IMR-90 (cell line): ENCODE measurements around the gene SNRPD3. TPM values are rescaled to one million over a fixed set of nuclear protein-coding genes. Genes with fewer than 3 reads are reported as not detected.

Experiments
- ATAC-seq: fragments of 200-7000 bp; cut with Tn5 transposase; 2 replicates; pipeline ENCODE4 v1.9.1; 2020; ENCODE audit warnings: low read depth, mild to moderate bottlenecking, moderate library complexity
- BruUV-seq: library from RNA; stranded (reverse); fragments of 400-500 nt; replicated peaks from 2 replicates; lab custom pipeline; 2021; lab: Mats Ljungman, UMichigan
- CTCF ChIA-PET: fragments of 300-600 bp; formaldehyde crosslinking; extraction: SDS; loops from one replicate; lab custom pipeline; 2021; ENCODE audit warnings: antibody characterized with exemption; lab: Yijun Ruan, JAX
- POLR2A ChIA-PET: fragments of 300-600 bp; sonication (Branson Sonifier 250); formaldehyde crosslinking; loops from one replicate; lab custom pipeline; 2022; ENCODE audit warnings: antibody characterized with exemption; ENCODE audit not compliant: unreplicated experiment; lab: Charles Lee
- DNase-seq: peaks from one replicate; pipeline ENCODE4 v3.0.0; 2013
- H2AFZ ChIP-seq: replicated peaks from 2 replicates; pipeline ENCODE3; 2013; ENCODE audit warnings: low read length, mild to moderate bottlenecking; ENCODE audit not compliant: poor library complexity
- H2AK5ac ChIP-seq: 2 replicates; pipeline ENCODE4 v1.6.1; 2013; ENCODE audit warnings: low read depth, low read length, inconsistent platforms
- H2AK9ac ChIP-seq: replicated peaks from 2 replicates; pipeline ENCODE3; 2013; ENCODE audit warnings: mild to moderate bottlenecking, low read depth, low read length, moderate library complexity; ENCODE audit not compliant: poor library complexity
- H2BK120ac ChIP-seq: 2 replicates; pipeline ENCODE4 v1.6.1; 2013; ENCODE audit warnings: low read depth, low read length, inconsistent platforms
- H2BK15ac ChIP-seq: 3 replicates; pipeline ENCODE4 v1.6.1; 2013; ENCODE audit warnings: low read depth, low read length, inconsistent platforms
- H2BK20ac ChIP-seq: 2 replicates; pipeline ENCODE4 v1.6.1; 2013; ENCODE audit warnings: low read depth, mild to moderate bottlenecking, inconsistent platforms, low read length, moderate library complexity
- H2BK5ac ChIP-seq: 2 replicates; pipeline ENCODE4 v1.6.1; 2013; ENCODE audit warnings: mild to moderate bottlenecking, low read depth, low read length, inconsistent platforms; ENCODE audit not compliant: poor library complexity, severe bottlenecking
- H3K14ac ChIP-seq: replicated peaks from 2 replicates; pipeline ENCODE4 v1.6.1; 2013; ENCODE audit warnings: low read depth, low read length, inconsistent platforms
- H3K18ac ChIP-seq: 2 replicates; pipeline ENCODE4 v1.6.1; 2013; ENCODE audit warnings: low read depth, low read length, control low read depth
- H3K23ac ChIP-seq: 2 replicates; pipeline ENCODE4 v1.6.1; 2013; ENCODE audit warnings: low read depth, low read length, inconsistent platforms
- H3K27ac ChIP-seq: 2 replicates; pipeline ENCODE4 v1.5.1; 2013; ENCODE audit warnings: mild to moderate bottlenecking, control low read depth, low read length; ENCODE audit not compliant: insufficient read depth
- H3K27me3 ChIP-seq: 2 replicates; pipeline ENCODE4 v1.6.1; 2013; ENCODE audit warnings: low read length; ENCODE audit not compliant: control insufficient read depth, insufficient read depth
- H3K36me3 ChIP-seq: 2 replicates; pipeline ENCODE4 v1.6.1; 2013; ENCODE audit warnings: low read length, mixed read lengths; ENCODE audit not compliant: control insufficient read depth, insufficient read depth
- H3K4ac ChIP-seq: 2 replicates; pipeline ENCODE4 v1.6.1; 2013; ENCODE audit warnings: low read depth, low read length, inconsistent platforms
- H3K4me1 ChIP-seq: 2 replicates; pipeline ENCODE4 v1.6.1; 2013; ENCODE audit warnings: low read length, mixed read lengths; ENCODE audit not compliant: control insufficient read depth, insufficient read depth
- H3K4me2 ChIP-seq: 2 replicates; pipeline ENCODE4 v1.6.1; 2013; ENCODE audit warnings: low read depth, mild to moderate bottlenecking, control low read depth, low read length, moderate library complexity
- H3K4me3 ChIP-seq: 2 replicates; pipeline ENCODE4 v1.5.1; 2013; ENCODE audit warnings: low read depth, mild to moderate bottlenecking, control low read depth, low read length, moderate library complexity; ENCODE audit not compliant: insufficient read depth
- H3K56ac ChIP-seq: 2 replicates; pipeline ENCODE4 v1.6.1; 2013; ENCODE audit warnings: low read length, inconsistent platforms; ENCODE audit not compliant: insufficient read depth; ENCODE audit errors: extremely low read depth
- H3K79me1 ChIP-seq, 2 experiments: 2 replicates each; pipeline ENCODE4 v1.6.1; 2013; ENCODE audit warnings: low read length in 2 of 2, inconsistent platforms in 1 of 2, low read depth in 1 of 2
- H3K9ac ChIP-seq: 2 replicates; pipeline ENCODE4 v1.6.1; 2013; ENCODE audit warnings: low read depth, low read length, control low read depth
- H3K9me1 ChIP-seq: 2 replicates; pipeline ENCODE4 v1.6.1; 2013; ENCODE audit warnings: low read length, inconsistent platforms; ENCODE audit not compliant: insufficient read depth
- H3K9me3 ChIP-seq: 2 replicates; pipeline ENCODE4 v1.6.1; 2013; ENCODE audit warnings: low read length; ENCODE audit not compliant: control insufficient read depth, insufficient read depth
- H4K20me1 ChIP-seq: 2 replicates; pipeline ENCODE4 v1.6.1; 2013; ENCODE audit warnings: low read length, inconsistent platforms; ENCODE audit not compliant: insufficient read depth
- H4K5ac ChIP-seq: 2 replicates; pipeline ENCODE4 v1.6.1; 2013; ENCODE audit warnings: mild to moderate bottlenecking, low read depth, low read length, control low read depth
- H4K8ac ChIP-seq, 2 experiments: 2 replicates each; pipeline ENCODE4 v1.6.1; 2013; ENCODE audit warnings: low read depth in 2 of 2, low read length in 2 of 2, control low read depth in 1 of 2, inconsistent platforms in 1 of 2
- H4K91ac ChIP-seq: 2 replicates; pipeline ENCODE4 v1.6.1; 2013; ENCODE audit warnings: low read depth, low read length, inconsistent platforms; ENCODE audit not compliant: insufficient read depth
- BHLHE40 ChIP-seq: fragments of 150-350 bp; IDR thresholded peaks from 2 replicates; pipeline ENCODE4 v1.6.1; 2016; ENCODE audit warnings: mild to moderate bottlenecking, low read depth, low read length
- CEBPB ChIP-seq: IDR thresholded peaks from 2 replicates; pipeline ENCODE4 v1.6.1; 2012; ENCODE audit warnings: low read depth, low read length, improper control_type of control experiment
- CHD1 ChIP-seq: IDR thresholded peaks from 2 replicates; pipeline ENCODE4 v1.6.1; 2012; ENCODE audit warnings: low read depth, low read length, improper control_type of control experiment
- FOS ChIP-seq: fragments of 150-350 bp; IDR thresholded peaks from 2 replicates; pipeline ENCODE4 v1.6.1; 2016; ENCODE audit warnings: low read depth, low read length
- MAFK ChIP-seq: IDR thresholded peaks from 2 replicates; pipeline ENCODE4 v1.6.1; 2012; ENCODE audit warnings: low read depth, low read length, improper control_type of control experiment
- MAZ ChIP-seq: IDR thresholded peaks from 2 replicates; pipeline ENCODE4 v1.6.1; 2012; ENCODE audit warnings: low read depth, mild to moderate bottlenecking, low read length, improper control_type of control experiment, moderate library complexity, borderline replicate concordance
- MXI1 ChIP-seq: IDR thresholded peaks from 2 replicates; pipeline ENCODE4 v1.6.1; 2012; ENCODE audit warnings: low read depth, mild to moderate bottlenecking, low read length, moderate library complexity, borderline replicate concordance
- NFE2L2 ChIP-seq: fragments of 150-350 bp; IDR thresholded peaks from 2 replicates; pipeline ENCODE4 v1.6.1; 2016; ENCODE audit warnings: low read depth, mild to moderate bottlenecking, low read length
- POLR2A ChIP-seq: IDR thresholded peaks from 2 replicates; pipeline ENCODE4 v1.6.1; 2012; ENCODE audit warnings: mild to moderate bottlenecking, low read depth, low read length
- RAD21 ChIP-seq: IDR thresholded peaks from 2 replicates; pipeline ENCODE4 v1.6.1; 2012; ENCODE audit warnings: low read length, improper control_type of control experiment
- RCOR1 ChIP-seq: IDR thresholded peaks from 2 replicates; pipeline ENCODE4 v1.6.1; 2012; ENCODE audit warnings: mild to moderate bottlenecking, low read length, improper control_type of control experiment; ENCODE audit not compliant: insufficient replicate concordance
- RFX5 ChIP-seq: IDR thresholded peaks from 2 replicates; pipeline ENCODE4 v1.8.0; 2012; ENCODE audit warnings: low read depth, mild to moderate bottlenecking, low read length, moderate library complexity
- SMC3 ChIP-seq: fragments of 150-350 bp; IDR thresholded peaks from 2 replicates; pipeline ENCODE4 v1.6.1; 2016; ENCODE audit warnings: low read depth, mild to moderate bottlenecking, antibody characterized with exemption, low read length, moderate library complexity
- WGBS, 2 experiments: methylation state at CpG; one replicate each; pipeline versions ENCODE4 v1.1.5 to v1.1.7; 2013; ENCODE audit warnings: missing lambda C conversion rate in 2 of 2; ENCODE audit not compliant: insufficient read length in 1 of 2; ENCODE audit errors: extremely low coverage in 2 of 2; 5-methylcytosine and 5-hydroxymethylcytosine counted together
- dilution Hi-C: fragments of 300-500 bp; cut with HindIII; formaldehyde crosslinking; loops from one replicate; pipeline ENCODE4 v1.14.3; 2018; ENCODE audit warnings: low sequenced_read_pairs; ENCODE audit not compliant: unreplicated experiment
- in situ Hi-C: fragments of 300-500 bp; cut with MboI; formaldehyde crosslinking; loops from 3 replicates; pipeline ENCODE4 v1.14.3; 2019; ENCODE audit warnings: low sequenced_read_pairs, inconsistent platforms, mixed read lengths
- intact Hi-C: fragments of 100-400 bp; cut with micrococcal nuclease; formaldehyde crosslinking; loops from 2 replicates; pipeline ENCODE4 v1.10.0; 2022
- polyA plus RNA-seq, 3 experiments: library from polyadenylated mRNA; depleted of rRNA; stranded (reverse); fragments of >200 nt; gene quantifications; 2 replicates each; pipeline ENCODE4 v1.2.3, GENCODE V29; 2012; ENCODE audit warnings: low replicate concordance in 1 of 3
- total RNA-seq: library from RNA; depleted of rRNA; stranded (reverse); fragments of >200 nt; gene quantifications from 2 replicates; pipeline ENCODE4 v1.2.3, GENCODE V29; 2012
- TF ChIP-seq, protein P1 (sequence below): fragments of 150-350 bp; IDR thresholded peaks from 2 replicates; pipeline ENCODE4 v1.6.1; 2016; ENCODE audit warnings: low read depth, mild to moderate bottlenecking, low read length, moderate library complexity, borderline replicate concordance
- TF ChIP-seq, protein P2 (sequence below): fragments of 150-350 bp; IDR thresholded peaks from 2 replicates; pipeline ENCODE4 v1.6.1; 2017; ENCODE audit warnings: mild to moderate bottlenecking, antibody characterized with exemption, low read length, low read depth

The SNRPD3 gene
- total and polyA plus RNA-seq, 2 of the 4 experiments (the other 2 are of a cell fraction): 158 to 283 TPM

DNA sequence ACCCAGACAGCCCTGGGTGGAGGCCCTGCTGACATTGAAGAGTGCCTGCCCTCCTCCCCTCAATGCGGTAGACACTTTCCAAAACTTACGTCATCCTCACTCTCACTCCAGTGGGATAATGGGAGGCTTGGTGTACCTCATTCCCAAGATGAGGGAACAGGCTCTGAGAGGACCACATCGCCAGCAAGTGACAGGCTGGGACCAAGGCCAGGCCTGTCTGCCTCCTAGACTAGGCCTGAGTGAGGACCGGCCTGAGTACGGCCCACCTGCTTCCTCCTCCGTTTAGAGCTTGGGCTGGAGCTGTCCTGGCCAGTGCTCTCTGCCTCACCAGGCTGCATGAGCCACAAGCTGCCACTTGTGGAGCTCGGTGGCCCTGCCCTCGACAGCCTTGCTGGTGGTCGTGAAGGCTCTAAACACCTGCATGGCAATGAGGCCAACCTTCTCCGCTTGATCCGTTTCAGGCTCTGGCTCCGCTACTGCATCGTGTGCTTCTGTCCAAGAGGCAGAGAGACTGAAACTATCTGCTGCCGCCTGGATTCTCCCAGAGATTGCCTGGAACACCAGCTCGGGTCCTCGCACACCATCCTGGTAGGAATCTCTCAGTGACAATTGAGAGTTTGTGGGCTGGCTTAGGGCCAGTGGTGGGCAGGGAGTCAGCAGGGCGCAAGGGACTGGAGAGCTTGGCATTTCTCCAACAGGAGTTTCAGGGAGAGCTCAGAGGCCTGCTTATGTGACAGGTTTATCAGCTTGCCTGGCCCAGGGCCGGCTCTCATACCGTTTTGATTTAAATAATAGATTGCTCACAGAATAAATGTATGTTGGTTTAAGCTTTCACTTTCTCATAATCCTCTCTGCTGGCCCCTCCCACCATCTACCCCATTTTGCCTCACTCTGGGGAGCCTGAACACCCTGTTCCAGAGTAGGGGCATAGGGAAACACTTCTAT is 27.7 kb downstream of the SNRPD3 start:
- peaks cover 22% of the 10 kb centered on the region for H3K4me1 ChIP-seq
- H2BK5ac ChIP-seq: no peak overlapping the region
- H3K9me3 ChIP-seq: no peaks in the 10 kb centered on the region
- POLR2A ChIA-PET: no interaction called here
- no TSS peak for BruUV-seq
- in situ Hi-C loops (no loop called here), intact Hi-C loops (no loop called here), dilution Hi-C loops (no loop called here)
- no peak overlapping the region for H3K27ac ChIP-seq
- CTCF ChIA-PET: no interaction called here
- DNase-seq (peak; percentile 15), ATAC-seq (peak; percentile 38)
- H3K56ac ChIP-seq: no peak overlapping the region
- no peak overlapping the region for H2BK15ac ChIP-seq
- no peaks in the 10 kb centered on the region for H3K79me1 ChIP-seq
- peak overlapping the region; percentile 57 for H2AFZ ChIP-seq
- H2AK5ac ChIP-seq: peak overlapping the region; percentile 51
- H3K9ac ChIP-seq: 0 out of 2 replicates have a peak overlapping the region, but pooled peaks have one; percentile 11
- peaks cover 4% of the 10 kb centered on the region; the same call in 1 of the 2 replicates for H4K20me1 ChIP-seq
- no peaks in the 10 kb centered on the region for H3K27me3 ChIP-seq
- peaks cover 20% of the 10 kb centered on the region for H3K9me1 ChIP-seq
- peaks cover 21% of the 10 kb centered on the region; the same call in 1 of the 2 replicates for H3K36me3 ChIP-seq
- peak overlapping the region in 1 of 2 experiments; percentile 13; a peak in 1 of 4 replicates for H4K8ac ChIP-seq
- H2BK20ac ChIP-seq: no peak overlapping the region; the same call in 1 of the 2 replicates
- peak overlapping the region; percentile 9 for H3K4me2 ChIP-seq
- H3K4ac ChIP-seq: no peak overlapping the region; the same call in 1 of the 2 replicates
- H3K23ac ChIP-seq: no peak overlapping the region
- peak overlapping the region; percentile 13; the same call in 1 of the 2 replicates for H4K5ac ChIP-seq
- WGBS, 2 experiments: 67% methylated on average over 9 of the region's 19 CpGs; no CpG with 5 or more reads in 1 of the 2 experiments
- no peak overlapping the region for H3K4me3 ChIP-seq
- peak overlapping the region; percentile 14 for H2BK120ac ChIP-seq
- peak overlapping the region; percentile 78 for H2AK9ac ChIP-seq
- H3K14ac ChIP-seq: 0 out of 2 replicates have a peak overlapping the region, but pooled peaks have one; percentile 23
- H3K18ac ChIP-seq: peak overlapping the region; percentile 10; the same call in 1 of the 2 replicates
- peak overlapping the region; percentile 23; the same call in 1 of the 2 replicates for H4K91ac ChIP-seq
- TF ChIP-seq MAFK: no peak
- no peak for TF ChIP-seq NFE2L2
- TF ChIP-seq SMC3: no peak
- TF ChIP-seq FOS: no peak
- no peak for TF ChIP-seq CEBPB
- no peak for TF ChIP-seq RFX5
- TF ChIP-seq RCOR1: no peak
- no peak for TF ChIP-seq MXI1
- no peak for TF ChIP-seq BHLHE40
- TF ChIP-seq MAZ: no peak
- no peak for TF ChIP-seq CHD1
- TF ChIP-seq RAD21: no peak
- TF ChIP-seq, protein P1, sequence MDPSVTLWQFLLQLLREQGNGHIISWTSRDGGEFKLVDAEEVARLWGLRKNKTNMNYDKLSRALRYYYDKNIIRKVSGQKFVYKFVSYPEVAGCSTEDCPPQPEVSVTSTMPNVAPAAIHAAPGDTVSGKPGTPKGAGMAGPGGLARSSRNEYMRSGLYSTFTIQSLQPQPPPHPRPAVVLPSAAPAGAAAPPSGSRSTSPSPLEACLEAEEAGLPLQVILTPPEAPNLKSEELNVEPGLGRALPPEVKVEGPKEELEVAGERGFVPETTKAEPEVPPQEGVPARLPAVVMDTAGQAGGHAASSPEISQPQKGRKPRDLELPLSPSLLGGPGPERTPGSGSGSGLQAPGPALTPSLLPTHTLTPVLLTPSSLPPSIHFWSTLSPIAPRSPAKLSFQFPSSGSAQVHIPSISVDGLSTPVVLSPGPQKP: no peak
- no peak for TF ChIP-seq POLR2A
- TF ChIP-seq, protein P2, sequence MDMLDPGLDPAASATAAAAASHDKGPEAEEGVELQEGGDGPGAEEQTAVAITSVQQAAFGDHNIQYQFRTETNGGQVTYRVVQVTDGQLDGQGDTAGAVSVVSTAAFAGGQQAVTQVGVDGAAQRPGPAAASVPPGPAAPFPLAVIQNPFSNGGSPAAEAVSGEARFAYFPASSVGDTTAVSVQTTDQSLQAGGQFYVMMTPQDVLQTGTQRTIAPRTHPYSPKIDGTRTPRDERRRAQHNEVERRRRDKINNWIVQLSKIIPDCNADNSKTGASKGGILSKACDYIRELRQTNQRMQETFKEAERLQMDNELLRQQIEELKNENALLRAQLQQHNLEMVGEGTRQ: no peak
